Activated CD4-positive, alpha-beta T cell treated with anti-CD3 and anti-CD28 coated beads for 1 hour (primary cell): Measurements from ENCODE around the gene COMT.

ENCODE experiments used
- DNase-seq: peaks from one replicate; pipeline ENCODE4 v3.0.0-alpha.2; 2020

COMT gene

GRCh38 chr22:19970479-19971275 lies 29.1 kb downstream of the COMT start:
- DNase-seq: peak; percentile 70

- DNase-seq: no peak
Measured at GRCh38 chr22:19971276-19972124, 29.9 kb downstream of the COMT start.

GRCh38 chr22:19972251-19972650 lies 30.7 kb downstream of the COMT start:
- no peak for DNase-seq

GRCh38 chr22:19972652-19973550 lies 31.3 kb downstream of the COMT start:
- no peak for DNase-seq

DNA sequence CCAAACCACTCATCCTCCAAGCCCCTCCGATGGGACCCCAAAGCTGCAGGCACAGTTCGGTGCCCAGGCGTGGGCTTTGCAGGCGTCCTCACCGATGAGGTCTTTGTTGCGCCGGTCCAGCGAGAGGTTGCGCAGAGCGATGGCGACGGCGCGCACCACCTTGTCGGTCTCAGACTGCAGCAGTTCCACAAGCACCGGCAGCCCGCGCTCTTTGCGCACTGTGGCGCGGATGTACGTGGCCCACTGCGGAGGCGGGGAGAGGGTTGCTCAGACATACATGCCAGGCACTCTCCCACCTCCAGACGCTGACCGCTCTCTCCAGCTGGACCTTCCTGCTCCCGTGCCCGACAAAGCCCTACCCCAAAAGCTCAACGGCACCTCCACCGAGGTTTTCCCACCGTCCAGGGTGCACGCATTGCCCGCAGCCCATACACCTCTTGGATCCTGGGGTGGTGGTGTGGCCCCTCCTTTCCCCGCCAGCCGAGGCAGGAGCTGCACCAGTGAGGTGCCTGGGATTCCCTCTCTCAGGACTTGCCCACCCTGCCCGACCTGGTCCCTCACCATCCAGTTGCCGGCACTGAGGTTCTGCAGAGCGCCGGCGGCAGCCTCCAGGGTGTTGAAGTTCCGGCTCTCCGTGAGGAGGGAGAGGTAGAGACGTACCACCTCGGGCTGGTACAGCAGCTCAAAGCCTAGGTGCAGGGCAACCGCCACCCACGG lies 32.1 kb downstream of the COMT start:
- no peak for DNase-seq

DNA sequence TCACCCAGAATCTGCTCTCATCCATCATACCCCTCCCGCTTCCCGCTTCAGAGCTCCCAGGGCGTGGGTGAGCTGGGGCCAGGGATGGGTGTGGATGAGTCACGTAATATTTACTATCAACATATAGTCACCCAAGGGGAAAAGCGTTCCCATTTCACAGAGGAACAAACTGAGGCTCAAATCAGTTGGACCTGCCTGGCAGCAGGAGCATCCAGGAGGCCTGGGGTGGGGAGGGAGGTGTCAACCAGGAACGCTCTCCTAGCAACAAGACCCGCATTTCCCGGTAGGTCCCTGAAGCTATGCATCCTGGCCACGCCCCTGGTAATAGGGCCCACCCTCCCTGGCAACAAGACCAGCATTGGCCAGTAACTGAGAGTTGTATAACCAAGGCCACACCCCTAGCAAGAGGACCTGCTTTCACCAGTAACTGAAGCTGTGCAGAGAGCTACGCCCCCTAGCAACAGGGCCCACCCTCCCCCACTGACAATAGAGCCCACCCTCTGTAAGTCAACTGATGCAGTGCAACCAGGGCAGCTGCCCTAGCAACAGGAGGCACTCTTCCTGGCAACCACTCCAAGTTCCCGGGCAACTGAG lies 32.8 kb downstream of the COMT start:
- DNase-seq: no peak

- no peak for DNase-seq
Measured at GRCh38 chr22:19974935-19975706, 33.5 kb downstream of the COMT start.

- DNase-seq: no peak
Measured at GRCh38 chr22:19975707-19976035, 34.1 kb downstream of the COMT start.

GRCh38 chr22:19976671-19977070 lies 35.1 kb downstream of the COMT start:
- no peak for DNase-seq

DNA sequence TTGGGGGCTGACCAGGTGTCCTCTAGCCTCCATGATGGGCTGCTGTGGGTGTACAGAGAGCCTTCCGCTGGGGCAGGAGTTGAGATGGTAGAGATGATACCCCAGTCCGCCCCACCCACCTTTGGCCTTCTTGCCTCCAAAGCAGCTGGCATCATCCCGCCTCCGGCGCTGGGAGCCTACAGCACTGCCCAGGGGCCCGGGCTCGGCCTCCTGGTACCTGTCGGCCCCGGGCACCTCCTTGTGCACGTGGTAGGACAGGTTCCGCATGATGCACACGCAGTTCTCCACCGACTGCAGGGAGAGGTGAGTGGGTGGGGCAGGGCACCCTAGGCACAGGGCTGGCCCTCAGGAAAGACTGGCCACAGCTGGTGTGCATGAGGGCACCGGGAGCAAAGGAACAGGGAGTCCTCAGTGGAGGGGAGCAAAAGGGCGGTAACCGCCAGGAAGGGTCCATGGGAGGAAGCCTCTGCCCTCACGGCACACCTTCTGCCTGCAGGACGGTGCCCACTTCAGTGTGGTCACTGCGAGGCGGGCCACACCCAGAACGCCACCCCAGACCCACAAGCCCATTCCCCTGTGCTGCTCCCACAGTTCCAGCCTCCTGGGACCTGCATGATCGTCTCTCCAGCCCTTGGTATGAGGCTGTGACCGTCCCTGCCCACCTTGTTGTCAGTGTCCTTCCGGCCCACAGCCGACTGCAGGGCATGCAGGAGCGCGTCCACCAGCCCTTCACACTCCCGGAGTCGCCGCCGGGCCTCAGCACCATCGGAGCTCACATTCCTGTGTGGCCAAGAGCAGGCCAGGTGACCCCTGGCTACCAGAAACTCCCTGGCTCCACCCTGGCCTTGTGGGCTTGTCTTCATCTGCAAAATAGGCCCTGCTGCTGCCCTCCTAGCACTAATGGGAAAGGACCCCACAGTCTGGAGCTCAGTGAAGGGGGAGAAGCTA lies 36.0 kb downstream of the COMT start:
- DNase-seq: no peak

DNA sequence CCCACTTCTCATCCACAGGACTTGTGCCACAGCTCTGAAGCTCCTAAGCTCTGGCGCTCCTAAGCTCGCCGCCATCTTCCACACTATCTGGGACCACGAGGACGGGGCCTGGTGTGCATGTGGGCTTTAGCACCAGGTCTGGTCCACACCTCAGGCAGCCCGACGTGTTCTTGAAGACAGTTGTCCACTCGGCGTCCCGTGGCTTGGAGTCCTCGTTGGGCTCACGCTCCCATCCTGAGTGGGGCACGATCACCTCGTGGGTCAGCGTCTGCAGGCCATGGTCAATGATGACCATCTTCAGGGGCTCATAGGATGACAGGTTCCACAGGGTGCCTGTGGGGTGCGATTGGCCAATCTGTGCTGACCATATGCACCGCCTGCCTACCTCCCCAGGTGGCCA lies 37.2 kb downstream of the COMT start:
- DNase-seq: no peak

DNA sequence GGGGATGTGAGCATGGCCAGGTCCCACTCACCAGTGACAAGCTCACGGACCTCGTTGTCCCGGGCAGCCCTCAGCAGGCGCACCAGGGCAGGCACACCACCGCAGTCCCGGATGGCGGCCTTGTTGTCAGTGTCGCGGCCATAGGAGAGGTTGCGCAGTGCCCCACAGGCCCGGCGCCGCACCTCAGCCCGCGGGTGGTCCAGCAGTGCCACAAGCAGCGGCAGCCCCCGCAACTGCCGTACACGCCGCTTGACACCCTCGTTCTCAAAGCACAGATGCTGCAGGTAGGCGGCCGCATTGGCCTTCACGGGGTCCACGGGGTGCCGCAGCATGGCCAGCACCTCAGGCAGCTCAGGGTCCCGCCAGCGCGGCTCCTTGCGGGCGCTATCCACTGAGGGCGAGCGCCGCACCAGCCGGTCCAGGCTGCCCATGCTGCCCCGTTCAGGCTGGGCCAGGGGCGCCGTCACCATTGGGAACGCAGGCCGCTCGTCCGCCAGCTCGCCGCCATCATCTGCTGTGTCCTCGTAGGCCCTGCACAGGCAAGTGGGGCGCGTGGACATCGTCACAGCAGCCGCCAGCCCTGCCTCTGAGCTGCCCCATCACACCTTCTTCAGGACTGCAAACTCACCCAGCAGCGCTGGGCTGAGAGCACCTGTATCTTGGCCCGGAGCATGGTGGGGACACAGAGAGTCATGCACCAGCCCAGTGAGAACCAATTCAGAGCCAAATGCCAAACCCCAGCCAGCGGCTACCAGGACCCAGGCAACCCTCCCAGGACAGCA lies 38.3 kb downstream of the COMT start:
- no peak for DNase-seq

DNA sequence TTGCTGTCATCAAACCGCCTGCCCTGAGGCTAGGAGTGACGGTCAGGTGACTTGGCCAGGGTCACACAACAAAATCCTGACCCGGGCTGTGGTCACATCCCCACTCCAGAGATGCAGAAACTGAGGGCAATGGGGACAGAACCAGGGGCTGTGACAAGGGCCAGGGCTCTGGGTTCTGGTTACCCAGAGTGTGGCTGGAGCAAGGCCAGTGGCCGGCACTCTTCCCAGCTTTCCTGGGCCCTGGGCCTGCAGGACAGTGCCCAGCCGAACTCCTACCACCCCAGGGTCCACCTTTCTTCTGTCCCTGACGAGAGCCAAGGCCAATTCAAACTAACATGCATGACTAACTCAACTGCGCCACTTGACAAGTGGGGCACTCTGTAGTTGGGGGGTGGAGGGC lies 39.2 kb downstream of the COMT start:
- no peak for DNase-seq

GRCh38 chr22:19981171-19981960 lies 39.8 kb downstream of the COMT start:
- DNase-seq: no peak

DNA sequence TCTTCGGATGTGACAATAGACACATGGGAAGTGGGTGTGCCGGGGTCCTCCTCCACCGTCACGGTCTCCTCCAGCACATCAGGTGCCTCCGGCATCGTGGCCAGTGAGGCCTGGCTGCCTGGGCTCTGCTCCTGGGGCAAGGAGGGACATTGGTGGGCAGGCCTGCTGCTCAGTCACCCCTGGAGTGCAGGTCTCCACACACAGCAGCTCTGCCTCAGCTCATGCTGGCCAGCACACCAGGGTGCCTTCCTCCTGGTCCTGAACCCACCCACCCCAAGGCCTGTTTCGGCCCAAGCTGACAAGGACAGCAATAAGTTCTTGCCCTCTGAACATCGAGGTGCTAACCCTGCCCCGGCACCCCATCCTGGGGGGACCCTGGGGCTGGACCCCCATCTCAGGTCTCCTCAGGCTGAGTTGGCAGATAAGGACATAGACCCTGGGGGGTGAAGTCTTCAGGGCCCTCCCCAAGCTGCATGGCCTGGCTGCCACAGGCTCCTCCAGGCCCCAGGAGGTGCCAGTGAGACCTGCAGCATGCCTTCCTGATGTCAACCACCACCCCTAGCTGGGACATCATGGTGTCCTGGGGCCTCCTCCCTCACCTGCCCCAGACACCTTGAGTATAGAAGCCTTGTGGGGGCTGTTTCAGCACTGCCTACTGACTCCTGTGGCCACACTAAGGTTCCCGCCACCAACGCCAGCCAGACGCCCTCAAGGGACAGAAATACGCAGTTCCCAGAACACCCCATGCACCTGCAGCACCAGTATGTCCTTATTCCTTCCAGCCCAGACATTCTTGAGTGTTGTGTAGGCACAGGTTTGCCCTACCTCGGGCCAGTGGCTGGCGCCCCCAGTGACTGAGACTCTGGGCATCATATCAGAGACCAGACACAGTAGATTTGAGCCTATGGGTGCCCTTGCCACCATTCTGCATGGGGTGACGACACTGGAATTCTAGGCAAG lies 40.7 kb downstream of the COMT start:
- DNase-seq: no peak

DNA sequence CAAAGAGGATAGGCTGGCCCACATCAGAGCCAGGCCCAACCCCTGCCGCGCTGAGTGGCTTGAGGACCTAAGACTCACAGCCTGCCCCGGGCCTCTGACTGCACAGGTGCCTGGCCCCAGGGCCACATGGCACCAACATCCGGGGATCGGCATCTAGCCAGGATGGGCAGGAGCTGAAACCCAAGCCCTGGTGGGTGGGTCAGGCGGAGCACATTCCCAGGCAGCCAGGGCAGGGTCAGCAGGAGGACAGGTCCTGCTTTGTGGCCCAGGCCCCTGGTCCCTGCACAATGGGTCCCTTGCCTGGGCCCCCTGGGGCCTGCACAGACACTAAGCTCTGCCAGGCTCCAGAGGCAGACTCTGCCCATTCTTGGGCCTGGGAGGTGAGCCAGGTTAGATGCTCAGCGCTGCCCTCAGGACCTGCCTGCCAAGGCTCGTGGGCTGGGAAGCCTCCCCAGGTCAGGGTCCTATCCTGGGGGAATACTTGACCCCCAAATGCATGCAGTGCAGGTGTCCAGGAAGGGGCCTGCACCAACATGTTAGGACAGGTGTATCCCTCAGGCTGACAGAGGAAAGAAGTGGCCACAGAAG lies 41.5 kb downstream of the COMT start:
- no peak for DNase-seq

DNA sequence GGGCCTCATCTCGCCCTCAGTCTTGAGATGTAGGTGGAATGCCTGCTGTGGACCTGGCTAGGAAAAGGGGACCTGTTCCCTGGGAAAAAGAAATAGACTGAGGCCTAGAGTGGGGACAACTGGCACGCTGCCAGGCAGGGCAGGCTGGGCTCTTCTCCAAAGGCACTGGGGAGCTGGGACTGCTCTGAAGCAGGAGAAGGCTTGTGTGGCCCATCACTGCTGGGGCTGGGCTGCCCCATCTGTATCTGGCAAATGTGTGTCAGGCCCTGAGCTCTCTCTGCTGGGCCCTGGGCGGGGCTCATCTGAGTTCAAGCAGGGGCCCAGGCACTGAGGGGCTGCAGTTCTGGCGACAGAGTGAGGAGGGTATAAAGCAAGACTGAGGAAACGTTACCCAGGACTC lies 42.2 kb downstream of the COMT start:
- DNase-seq: no peak
